Thyroid gland (tissue), 4 donors: Measurements from ENCODE around the gene EBP.

Experiments
- CTCF ChIP-seq, 6 experiments: fragments of 200-600 bp in 3 of 6; fragments of 450-650 bp in 3 of 6; sonication (generic) in 3 of 6; IDR thresholded peaks; one replicate each; pipeline ENCODE4 v1.5.1; 2016 to 2019; ENCODE audit warnings: antibody characterized with exemption in 6 of 6, mild to moderate bottlenecking in 2 of 6, inconsistent platforms in 1 of 6, moderate library complexity in 1 of 6
- POLR2A ChIP-seq, 2 donors: fragments of 450-650 bp; IDR thresholded peaks; one replicate each; pipeline ENCODE4 v1.6.1; 2017; ENCODE audit warnings: antibody characterized with exemption in 2 of 2, mild to moderate bottlenecking in 2 of 2, moderate library complexity in 1 of 2

DNA sequence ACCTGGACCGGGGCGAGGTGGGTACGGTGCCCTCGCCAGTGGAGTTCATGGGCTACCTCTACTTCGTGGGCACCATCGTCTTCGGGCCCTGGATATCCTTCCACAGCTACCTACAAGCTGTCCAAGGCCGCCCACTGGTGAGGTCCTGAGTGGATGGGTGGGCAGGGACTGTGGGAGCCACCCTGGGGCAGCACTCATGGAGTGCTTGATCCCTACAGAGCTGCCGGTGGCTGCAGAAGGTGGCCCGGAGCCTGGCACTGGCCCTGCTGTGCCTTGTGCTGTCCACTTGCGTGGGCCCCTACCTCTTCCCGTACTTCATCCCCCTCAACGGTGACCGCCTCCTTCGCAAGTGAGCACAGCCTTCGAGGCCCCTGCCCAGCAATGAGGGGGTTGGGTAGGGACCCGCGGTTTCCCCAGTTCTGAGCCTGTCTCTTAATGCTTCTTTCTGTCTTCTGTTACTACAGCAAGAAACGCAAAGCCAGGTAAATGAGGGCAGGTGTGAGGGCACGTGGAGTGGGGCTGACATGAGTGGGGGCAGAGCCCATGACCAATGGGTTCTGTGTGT, 9.2 kb upstream of the EBP start:
- TF ChIP-seq CTCF (IDR thresholded peaks at IDR 0.05) (no peak), POLR2A (IDR thresholded peaks at IDR 0.05) (no peak)
